ENCODE results near the gene SAE1. TPM values are rescaled to one million over a fixed set of nuclear protein-coding genes. Genes with fewer than 3 reads are reported as not detected.

SAE1 gene
- polyA plus RNA-seq, 3 donors: 28.3 to 54.2 (median 46.5) TPM

- Histone ChIP-seq H4K20me1 (ENCODE audit: insufficient read depth, low read length) (peaks cover 3% of the 10 kb centered on the region), H3K9ac (ENCODE audit: insufficient read depth, low read length, poor library complexity, severe bottlenecking) (no peak overlapping the region), H3K9me3 (replicated peaks in 1 of 2; ENCODE audit: control insufficient read depth in 1 of 2, insufficient read depth in 1 of 2, low read length in 2 of 2) (no peaks in the 10 kb centered on the region), H3K4me1 (ENCODE audit: control insufficient read depth in 1 of 2, insufficient read depth in 2 of 2, low read length in 2 of 2) (no peaks in the 10 kb centered on the region), H3K27me3 (ENCODE audit: control insufficient read depth in 2 of 2, insufficient read depth in 2 of 2, low read length in 2 of 2) (no peaks in the 10 kb centered on the region), H3K27ac (ENCODE audit: low read depth in 1 of 2, low read length in 2 of 2) (no peak overlapping the region), H3K4me2 (replicated peaks; ENCODE audit: extremely low read depth, low read length, poor library complexity, severe bottlenecking) (no peak overlapping the region), H3K4me3 (replicated peaks in 1 of 3; ENCODE audit: low read depth in 2 of 3, low read length in 3 of 3) (no peak overlapping the region), H3K36me3 (replicated peaks in 1 of 2; ENCODE audit: control insufficient read depth in 1 of 2, insufficient read depth in 2 of 2, low read length in 2 of 2) (peaks cover 63 to 74% of the 10 kb centered on the region in 2 donors), H2AFZ (ENCODE audit: insufficient read depth, low read depth, low read length, poor library complexity, severe bottlenecking) (no peak overlapping the region), H3K79me2 (ENCODE audit: insufficient read depth, low read length) (peaks cover 38% of the 10 kb centered on the region)
- no peak for DNase-seq
- H3K27ac Mint-ChIP-seq: peak overlapping the region in 3 of 7 donors; percentile 7 to 51 (median 26)
- H3K4me3 Mint-ChIP-seq: no peak overlapping the region
- H3K4me1 Mint-ChIP-seq: peaks cover 4% of the 10 kb centered on the region
- H3K9me3 Mint-ChIP-seq: peaks cover 0 to 2% (median 0%) of the 10 kb centered on the region in 7 donors
- TF ChIP-seq, protein P1, sequence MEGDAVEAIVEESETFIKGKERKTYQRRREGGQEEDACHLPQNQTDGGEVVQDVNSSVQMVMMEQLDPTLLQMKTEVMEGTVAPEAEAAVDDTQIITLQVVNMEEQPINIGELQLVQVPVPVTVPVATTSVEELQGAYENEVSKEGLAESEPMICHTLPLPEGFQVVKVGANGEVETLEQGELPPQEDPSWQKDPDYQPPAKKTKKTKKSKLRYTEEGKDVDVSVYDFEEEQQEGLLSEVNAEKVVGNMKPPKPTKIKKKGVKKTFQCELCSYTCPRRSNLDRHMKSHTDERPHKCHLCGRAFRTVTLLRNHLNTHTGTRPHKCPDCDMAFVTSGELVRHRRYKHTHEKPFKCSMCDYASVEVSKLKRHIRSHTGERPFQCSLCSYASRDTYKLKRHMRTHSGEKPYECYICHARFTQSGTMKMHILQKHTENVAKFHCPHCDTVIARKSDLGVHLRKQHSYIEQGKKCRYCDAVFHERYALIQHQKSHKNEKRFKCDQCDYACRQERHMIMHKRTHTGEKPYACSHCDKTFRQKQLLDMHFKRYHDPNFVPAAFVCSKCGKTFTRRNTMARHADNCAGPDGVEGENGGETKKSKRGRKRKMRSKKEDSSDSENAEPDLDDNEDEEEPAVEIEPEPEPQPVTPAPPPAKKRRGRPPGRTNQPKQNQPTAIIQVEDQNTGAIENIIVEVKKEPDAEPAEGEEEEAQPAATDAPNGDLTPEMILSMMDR (IDR thresholded peaks at IDR 0.05): no peak
- 89% methylated on average over 4 of the region's 5 CpGs for WGBS (ENCODE audit: insufficient coverage)
- peaks cover 0 to 1% (median 1%) of the 10 kb centered on the region in 3 donors for H3K27me3 Mint-ChIP-seq (ENCODE audit: low read depth in 3 of 3)
- intact Hi-C loops (cut with micrococcal nuclease): loop anchor here in 1 of 2 donors (10.0 kb wide), 1 partner anchor 59 kb away; no protein-coding TSS in a partner anchor
- H3K36me3 Mint-ChIP-seq: peaks cover 58 to 85% of the 10 kb centered on the region in 2 donors
Measured at GRCh38 chr19:47145639-47146486, 15.2 kb downstream of the SAE1 start.

DNA sequence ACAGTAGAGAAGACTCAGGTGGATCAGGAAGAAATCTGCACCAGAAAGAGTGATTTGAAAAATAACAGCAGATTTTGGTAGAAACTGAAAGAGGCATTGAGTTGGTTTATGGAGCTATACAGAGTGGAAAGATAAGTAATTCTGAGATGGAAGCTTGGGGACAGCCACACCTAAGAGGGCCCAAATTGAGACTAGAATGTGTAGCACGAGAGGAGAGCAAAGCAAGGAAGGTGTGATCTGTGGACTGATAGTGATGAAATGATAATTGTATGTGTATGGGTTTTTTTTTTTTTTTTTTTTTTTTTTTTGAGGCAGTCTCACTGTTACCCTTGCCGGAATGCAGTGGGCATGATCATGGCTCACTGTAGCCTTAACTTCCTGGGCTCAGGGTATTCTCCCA, 16.3 kb downstream of the SAE1 start:
- Histone ChIP-seq H2AFZ (ENCODE audit: insufficient read depth, low read depth, low read length, poor library complexity, severe bottlenecking) (no peak overlapping the region), H3K4me1 (ENCODE audit: control insufficient read depth in 1 of 2, insufficient read depth in 2 of 2, low read length in 2 of 2) (no peaks in the 10 kb centered on the region), H3K27ac (ENCODE audit: low read depth in 1 of 2, low read length in 2 of 2) (no peak overlapping the region), H3K27me3 (ENCODE audit: control insufficient read depth in 2 of 2, insufficient read depth in 2 of 2, low read length in 2 of 2) (no peaks in the 10 kb centered on the region), H3K79me2 (ENCODE audit: insufficient read depth, low read length) (peaks cover 28% of the 10 kb centered on the region), H4K20me1 (ENCODE audit: insufficient read depth, low read length) (peaks cover under 1% of the 10 kb centered on the region), H3K4me2 (replicated peaks; ENCODE audit: extremely low read depth, low read length, poor library complexity, severe bottlenecking) (no peak overlapping the region), H3K9ac (ENCODE audit: insufficient read depth, low read length, poor library complexity, severe bottlenecking) (no peak overlapping the region), H3K9me3 (replicated peaks in 1 of 2; ENCODE audit: control insufficient read depth in 1 of 2, insufficient read depth in 1 of 2, low read length in 2 of 2) (no peaks in the 10 kb centered on the region), H3K36me3 (replicated peaks in 1 of 2; ENCODE audit: control insufficient read depth in 1 of 2, insufficient read depth in 2 of 2, low read length in 2 of 2) (peaks cover 66 to 83% of the 10 kb centered on the region in 2 donors), H3K4me3 (replicated peaks in 1 of 3; ENCODE audit: low read depth in 2 of 3, low read length in 3 of 3) (no peak overlapping the region)
- Mint-ChIP-seq H3K27me3 (ENCODE audit: low read depth in 3 of 3) (peaks cover 0 to 4% (median 1%) of the 10 kb centered on the region in 3 donors), H3K27ac (peak overlapping the region in 2 of 7 donors; percentile 14 to 20), H3K4me1 (no peaks in the 10 kb centered on the region), H3K9me3 (peaks cover 0 to 2% (median 0%) of the 10 kb centered on the region in 7 donors), H3K4me3 (no peak overlapping the region), H3K36me3 (peaks cover 68 to 88% of the 10 kb centered on the region in 2 donors)
- DNase-seq: no peak
- TF ChIP-seq, protein P1 (IDR thresholded peaks at IDR 0.05): no peak
- intact Hi-C loops (cut with micrococcal nuclease): loop anchor here in 1 of 2 donors (10.0 kb wide), 1 partner anchor 58 kb away; no protein-coding TSS in a partner anchor
- WGBS (ENCODE audit: insufficient coverage): 86% methylated on average over 1 of the region's 2 CpGs
